NCI-H146 treated with DMSO at 0.1 percent for 48 hours (cell line): ENCODE results near the gene ANKRD31.
A peak's percentile ranks its signal among the peaks of the same experiment; 100 is the strongest.
"Not testable (repeated sequence)": the region's sequence is repeated elsewhere in the genome, so short reads cannot be mapped to it uniquely, and the experiment has no call there.

Experiments used
- DNase-seq: peaks from one replicate; lab custom pipeline; 2025; ENCODE audit not compliant: unreplicated experiment; lab: John Stamatoyannopoulos, UW

The ANKRD31 gene, protein sequence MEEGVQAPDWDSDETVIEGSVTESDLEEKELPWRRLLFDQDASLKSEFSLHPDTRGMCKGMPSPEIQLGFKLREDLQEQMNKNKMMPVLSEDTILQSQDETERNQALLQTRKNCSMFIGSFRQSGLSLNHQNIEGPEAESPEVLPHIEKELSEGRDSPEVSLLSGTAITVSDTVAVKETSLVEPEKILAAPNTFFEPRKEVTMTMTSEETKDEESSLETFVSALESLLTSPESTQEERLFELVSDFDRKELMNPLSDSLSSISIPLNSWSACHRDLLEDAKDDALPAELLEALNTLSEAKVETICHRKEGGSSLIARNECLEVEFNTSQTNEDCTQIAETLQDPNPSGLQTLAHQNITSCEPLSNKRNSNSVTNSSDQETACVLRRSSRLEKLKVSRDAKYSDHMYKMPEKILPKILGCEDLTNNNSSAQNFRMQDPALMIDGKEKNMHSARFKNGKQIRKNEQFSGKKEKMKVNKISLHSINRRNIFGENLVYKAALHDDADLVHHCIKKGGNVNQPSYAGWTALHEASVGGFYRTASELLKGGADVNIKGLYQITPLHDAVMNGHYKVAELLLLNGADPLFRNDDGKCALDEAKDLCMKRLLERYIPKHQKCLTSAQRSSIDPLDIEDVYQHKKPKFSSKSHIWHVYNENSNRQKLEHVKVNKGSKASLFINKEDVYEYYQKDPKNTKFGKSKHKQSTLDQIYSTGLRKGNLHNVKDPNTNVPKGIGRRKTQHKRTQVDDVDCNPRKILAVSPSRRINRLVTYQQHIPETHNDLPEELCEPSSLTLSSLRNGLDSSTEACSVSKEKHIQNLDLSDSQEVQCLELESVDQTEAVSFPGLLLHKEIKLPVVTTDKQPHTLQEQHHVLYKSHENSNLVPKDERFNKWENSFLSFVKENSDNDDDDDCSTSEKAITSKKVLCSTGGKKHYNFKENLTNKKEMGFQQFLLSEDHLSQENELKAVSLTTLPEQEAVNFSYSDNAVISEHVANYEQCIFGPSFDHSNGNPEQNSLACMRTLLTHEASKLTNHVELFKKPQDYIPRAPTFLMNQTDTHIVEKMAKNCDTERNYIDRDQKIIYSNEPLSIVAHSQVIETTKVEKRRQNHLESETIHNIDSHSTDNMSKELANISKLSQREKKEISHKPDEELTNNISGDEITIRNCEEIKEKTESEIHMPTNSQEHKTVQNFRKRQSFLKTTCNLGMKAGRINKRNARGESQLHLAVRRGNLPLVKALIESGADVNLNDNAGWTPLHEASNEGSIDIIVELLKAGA (N-terminal part only)

DNA sequence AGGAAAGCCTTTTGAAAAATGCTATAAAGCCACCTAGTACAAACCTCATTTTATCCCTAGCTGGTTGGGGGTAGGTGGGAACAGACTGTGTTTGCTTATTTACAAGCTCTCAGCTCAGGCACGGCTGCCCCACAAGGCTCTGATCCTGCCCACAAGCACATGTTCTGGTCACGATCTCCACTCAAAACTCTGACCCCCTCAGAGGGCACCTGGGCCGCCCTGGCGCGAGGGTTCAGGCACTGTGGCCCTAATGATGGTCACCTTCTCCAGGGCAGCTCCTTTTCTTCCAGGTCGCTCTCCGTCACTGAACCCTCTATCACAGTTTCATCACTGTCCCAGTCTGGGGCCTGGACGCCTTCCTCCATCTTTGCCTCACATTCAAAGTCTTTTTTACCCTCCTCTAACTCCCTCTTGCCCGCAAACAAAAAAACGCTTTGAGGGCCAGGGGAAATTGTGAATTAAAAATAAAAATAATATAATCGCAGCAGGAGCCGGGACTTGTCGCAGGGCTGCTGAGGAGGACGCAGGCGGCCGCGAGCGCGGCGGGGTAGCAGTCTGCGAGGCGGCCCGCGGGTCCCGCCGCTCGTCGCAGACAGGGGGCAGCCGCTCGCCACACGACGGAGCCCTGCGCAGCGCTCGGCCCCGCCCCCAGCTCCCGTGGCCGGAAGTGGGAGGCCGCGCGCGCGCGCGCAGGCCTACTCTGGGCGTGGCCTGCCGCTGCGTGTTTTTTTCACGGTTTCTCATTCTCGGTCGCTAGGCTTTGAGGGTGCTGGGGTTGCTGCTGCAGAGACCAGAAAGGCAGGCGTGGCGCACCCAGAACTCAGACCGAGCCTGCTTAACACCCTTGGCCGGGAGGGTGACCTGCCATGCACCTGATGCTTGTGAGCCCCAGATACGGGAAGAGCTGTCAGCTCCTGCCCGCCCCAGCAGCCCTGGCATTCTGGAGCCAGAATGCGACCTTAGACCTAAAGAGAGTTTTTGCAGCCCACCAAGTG is at the start of gene ANKRD31:
TSS of gene ANKRD31 (minus strand) at position 557 of the 995 bp plus-strand sequence. CDS start at position 365, 192 bp downstream.
- DNase-seq: peak; percentile 65

DNA sequence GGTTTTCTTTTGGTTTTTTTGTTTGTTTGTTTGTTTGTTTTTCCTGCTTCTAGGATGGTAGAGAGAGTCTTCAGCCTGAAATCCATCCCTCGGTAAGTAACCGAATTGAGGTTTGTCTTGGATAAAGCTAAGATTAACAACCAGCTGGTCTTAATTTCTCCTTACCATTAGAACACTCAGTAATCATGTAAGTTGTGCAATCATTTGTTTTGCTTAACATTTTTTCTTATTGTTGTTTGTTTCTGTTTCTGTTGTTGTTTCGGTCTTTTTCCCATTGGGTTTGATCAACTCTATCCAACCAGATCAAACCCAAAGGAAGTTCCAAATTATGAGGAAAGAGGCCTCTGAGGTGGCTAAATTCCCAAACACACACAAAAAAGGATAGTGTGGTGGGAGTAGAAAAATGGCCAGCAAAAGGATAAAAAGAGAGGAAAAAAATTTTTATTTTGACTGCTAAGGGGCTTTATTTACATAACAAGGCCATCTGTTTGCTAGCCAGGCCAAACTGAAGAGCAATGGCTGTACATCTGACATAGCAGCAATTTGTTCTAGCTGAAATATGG is 49.6 kb upstream of the ANKRD31 start:
- DNase-seq: no peak

DNA sequence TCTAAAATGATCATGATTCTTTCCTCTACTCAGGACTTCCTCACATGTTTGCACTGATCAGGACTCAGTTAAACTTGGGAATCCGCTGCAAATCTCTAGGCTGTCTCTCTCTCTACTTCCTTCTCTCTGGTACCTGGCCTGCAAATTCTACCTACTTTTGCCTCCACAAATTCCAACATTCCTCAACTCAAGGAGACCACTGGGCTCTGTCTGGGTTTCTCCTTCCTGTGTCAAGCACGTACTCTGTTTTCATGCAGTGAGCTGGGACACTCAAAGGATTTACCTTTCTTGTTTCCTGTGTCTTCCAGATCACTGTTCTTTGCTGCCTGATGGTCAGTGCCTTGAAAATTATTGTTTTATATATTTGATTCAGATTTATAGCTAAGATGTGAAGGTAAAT is 45.9 kb upstream of the ANKRD31 start:
- DNase-seq: no peak

DNA sequence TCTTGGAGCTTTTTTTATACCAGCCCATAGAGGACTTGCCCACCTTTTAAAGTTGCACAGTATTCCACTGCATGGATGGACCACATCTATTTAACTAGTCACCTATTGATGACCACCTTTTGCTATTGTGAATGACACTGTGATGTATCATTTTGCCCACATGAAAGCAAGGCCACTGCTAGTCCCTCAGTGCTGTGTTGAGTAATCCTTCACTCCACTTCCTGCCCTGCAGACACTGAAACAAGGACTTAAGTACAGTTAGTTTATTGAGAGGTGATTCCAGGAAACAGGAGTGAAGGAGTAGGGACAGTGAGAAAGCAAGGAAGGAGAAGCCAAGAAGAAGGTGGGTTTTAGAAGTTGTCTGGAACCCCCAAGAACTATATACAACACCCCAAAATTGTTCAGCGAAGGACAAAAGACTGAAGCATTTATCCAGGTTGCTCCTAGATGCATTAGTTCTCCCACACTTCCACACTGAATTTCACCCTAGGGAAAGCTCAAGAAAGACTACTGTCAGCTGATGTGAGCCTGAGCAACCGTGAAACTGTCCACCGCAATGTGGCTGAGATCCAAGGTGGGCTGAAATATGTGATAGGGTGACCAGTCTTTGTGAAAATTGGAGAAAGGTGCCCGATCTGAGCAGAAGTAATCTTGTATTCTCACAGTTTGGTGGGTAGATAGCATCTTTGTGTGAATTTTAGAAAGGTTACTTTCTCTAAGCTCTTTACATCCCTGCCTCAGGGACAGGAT is 45.2 kb upstream of the ANKRD31 start:
- DNase-seq: no peak

DNA sequence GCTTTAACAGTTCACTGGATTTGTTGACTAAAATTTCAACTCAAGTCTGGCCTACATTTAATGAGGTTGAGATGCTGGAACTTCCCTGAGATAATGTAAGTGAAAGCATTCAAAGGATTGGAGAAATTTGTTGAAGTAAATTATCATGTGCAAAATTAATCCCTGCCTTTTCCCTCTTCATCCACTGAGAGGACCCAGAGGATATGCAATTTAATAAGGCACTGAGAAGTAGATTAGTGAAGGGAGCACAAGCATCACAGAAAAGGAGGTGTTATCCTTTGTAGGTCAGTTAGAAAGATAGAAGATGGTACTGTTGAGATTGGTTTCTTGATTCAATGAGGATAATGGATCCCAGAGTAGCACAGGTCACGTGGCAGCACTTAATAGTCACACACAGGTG is 42.6 kb upstream of the ANKRD31 start:
- DNase-seq: no peak

DNA sequence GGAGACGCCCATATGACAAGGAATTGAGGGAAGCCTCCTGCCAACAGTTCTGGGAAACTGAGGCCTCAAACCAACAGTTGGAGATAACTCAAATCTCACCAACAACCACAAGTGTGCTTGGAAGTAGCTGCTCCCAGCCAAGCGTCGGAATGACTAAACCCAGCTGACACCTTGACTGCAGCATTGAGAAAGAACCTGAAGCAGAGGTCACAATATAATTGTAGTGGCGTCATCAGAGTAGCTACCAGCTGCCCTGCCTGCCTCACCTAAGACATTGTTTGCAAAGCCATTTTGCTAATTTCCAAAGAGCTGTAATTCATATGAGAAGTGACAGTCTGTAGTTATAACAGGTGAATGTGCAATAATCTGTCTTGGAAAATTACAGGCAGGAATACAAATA is 40.8 kb upstream of the ANKRD31 start:
- peak; percentile 97 for DNase-seq

DNA sequence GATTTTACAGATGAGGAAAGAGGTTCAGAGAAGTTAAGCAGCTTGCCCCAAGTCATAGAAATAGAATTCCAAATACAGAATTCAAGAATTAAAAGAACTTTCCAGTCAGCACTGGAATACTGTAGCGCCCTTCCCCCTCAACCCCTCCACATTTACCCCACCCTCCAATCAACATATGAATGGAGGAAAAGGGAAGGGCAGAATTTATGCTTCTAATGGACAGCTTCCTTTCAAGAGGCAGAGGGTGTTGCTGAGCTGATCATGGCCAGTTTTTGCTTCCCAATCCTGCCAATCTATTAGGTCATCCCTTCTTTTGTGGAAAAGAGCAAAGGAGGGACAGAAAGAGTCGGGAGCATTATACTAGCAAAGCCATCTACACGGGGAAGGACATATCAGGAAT is 39.1 kb upstream of the ANKRD31 start:
- DNase-seq: no peak

DNA sequence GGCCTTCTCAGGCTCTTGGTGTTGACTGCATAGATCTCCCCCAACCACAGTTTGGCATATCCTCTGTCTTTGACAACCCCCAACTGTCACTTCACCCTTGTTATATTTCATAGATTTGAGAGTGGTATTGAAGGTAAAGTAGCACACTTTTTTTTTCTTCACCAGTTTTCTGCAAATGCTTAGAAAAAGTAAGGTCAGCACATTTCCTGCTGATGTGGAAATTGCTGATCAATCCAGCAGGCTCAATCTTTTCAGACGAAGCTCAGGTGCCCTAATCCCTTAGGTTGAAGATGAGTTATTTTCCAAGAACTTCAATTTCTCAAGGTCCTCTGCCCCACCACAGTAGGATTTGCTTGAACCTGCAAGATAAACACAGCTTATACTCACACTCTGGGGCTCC is 38.5 kb upstream of the ANKRD31 start:
- no peak for DNase-seq

DNA sequence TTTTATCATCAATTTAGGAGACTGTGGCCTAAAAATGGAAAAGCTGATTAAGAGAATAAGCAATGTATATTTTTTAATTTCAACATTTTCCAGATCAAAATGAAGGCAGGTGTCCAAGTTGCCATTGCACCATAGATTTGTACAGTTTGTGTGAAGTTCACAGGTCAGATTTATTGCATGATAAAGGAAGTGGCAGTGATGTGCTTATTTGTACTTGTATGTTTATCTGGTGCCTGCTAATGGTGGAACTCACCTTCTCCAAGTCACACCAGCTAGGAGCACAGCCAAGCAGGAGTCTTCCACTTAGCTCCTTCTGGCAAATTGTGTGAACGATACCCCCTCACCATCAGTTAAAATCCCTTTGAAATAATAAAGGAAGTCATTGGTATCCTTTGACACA is 37.8 kb upstream of the ANKRD31 start:
- DNase-seq: no peak

DNA sequence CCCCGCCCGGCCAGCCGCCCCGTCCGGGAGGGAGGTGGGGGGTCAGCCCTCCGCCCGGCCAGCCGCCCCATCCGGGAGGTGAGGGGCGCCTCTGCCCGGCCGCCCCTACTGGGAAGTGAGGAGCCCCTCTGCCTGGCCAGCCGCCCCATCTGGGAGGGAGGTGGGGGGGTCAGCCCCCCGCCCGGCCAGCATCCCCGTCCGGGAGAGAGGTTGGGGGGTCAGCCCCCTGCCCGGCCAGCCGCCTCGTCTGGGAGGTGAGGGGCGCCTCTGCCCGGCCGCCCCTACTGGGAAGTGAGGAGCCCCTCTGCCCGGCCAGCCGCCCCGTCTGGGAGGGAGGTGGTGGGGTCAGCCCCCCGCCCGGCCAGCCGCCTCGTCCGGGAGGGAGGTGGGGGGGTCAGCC is 33.9 kb upstream of the ANKRD31 start:
- DNase-seq: not testable (repeated sequence)

DNA sequence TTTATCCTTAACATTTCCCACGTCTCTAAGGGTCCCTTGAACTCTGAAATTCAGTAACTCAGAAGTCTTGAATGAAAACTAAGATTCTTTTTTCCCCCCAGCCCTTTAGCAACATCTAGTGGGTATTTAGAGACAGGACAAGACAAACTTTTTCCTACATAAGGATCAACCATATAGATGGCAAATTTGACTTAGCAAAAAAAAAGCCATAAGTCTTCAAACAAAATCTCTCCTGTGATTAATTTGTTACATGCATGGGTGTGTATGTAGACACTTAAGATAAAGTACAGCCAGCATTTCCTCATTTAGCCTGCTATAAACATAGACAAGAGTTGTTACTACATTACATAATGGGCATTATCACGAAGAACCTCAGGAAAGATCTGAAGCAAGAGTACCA is 29.1 kb upstream of the ANKRD31 start:
- no peak for DNase-seq

DNA sequence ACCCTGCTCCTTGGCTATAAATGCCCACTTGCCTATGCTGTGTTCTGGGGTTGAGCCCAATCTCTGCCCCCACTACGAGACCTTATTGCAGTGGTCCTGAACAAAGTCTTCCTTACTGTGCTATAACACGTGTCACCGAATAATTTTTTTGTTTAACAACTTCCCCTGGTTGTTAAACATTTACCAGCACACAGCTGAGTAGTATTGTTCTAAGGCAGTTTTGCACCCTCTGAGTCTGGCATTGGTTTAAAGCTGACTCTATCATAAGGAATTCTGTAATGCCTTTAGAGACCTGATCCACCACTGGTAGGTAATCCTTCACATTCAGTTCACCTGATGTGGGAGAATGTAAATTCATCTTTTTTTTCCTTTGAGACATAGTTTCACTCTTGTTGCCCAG is 25.6 kb upstream of the ANKRD31 start:
- DNase-seq: no peak

DNA sequence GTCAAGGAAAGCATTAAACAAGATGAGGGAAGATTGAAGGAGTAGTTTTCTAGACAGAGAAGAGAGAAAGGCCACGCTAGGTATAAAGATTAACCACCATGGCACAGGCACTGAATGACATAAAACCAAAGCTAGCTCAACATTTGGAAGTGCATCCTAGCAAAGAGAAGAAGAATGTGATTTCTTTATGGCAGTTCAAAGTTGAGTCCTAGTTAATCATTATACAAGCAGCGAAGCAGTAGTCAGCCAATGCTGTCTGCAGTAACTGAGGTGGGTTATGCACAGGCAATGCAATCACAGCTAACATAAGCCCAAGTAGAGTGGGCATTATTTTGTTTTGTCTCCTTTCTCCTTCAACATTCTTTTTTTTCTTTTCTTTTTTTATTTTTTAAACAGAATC is 24.0 kb upstream of the ANKRD31 start:
- DNase-seq: no peak

DNA sequence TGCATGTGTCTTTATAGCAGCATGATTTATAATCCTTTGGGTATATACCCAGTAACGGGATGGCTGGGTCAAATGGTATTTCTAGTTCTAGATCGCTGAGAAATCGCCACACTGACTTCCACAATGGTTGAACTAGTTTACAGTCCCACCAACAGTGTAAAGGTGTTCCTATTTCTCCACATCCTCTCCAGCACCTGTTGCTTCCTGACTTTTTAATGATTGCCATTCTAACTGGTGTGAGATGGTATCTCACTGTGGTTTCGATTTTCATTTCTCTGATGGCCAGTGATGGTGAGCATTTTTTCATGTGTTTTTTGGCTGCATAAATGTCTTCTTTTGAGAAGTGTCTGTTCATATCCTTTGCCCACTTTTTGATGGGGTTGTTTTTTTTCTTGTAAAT is 13.8 kb upstream of the ANKRD31 start:
- DNase-seq: not testable (repeated sequence)

DNA sequence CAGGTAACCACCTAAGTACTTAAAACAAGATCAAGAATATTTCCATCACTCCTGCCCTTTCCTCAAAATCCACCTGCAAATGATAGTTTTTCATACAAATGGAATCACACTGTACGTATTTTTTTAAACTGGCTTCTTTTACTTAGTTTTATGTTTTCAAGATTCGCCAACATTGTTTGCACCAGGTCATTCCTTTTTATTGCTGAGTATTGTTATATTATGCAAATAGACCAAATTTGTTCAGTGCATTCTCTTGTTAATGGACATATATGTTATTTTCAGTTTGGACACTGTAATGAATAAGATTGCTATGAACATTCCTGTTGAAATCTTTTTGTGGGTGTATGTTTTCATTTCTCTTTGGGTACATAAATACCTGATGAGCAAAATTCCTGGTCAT is 8.3 kb upstream of the ANKRD31 start:
- DNase-seq: no peak

DNA sequence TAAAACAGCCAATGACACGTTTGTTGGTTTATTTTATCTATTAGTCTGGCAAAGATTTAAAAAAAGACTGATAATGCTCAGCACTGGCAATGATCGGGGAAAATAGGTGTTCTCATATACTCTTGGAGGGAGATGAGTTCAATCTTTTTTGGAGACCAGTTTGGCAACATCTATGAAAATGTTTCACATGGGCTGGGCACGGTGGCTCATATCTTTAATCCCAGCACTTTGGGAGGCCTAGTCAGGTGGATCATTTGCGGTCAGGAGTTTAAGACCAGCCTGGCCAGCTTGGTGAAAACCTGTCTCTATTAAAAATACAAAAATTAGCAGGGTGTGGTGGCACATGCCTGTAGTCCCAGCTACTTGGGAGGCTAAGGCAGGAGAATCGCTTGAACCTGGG is 6.8 kb upstream of the ANKRD31 start:
- no peak for DNase-seq

DNA sequence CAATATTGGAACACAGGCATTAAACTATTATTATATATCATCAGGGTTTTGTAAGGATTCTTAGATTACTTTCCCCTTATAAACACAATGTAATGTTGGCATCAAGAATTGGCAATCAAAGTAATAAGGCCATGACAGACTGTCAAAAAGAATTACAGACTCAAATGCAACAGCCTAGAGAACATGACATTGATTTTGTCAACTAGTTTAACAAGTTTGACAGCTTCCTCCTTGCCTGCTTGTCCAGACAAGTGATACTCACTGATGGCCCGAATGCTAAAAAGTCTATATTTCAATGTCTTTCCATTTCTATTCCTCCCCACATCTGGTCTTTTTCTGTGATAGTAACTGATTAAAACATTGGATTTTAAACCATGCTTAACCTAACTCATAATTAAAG is 6.4 kb upstream of the ANKRD31 start:
- DNase-seq: no peak

DNA sequence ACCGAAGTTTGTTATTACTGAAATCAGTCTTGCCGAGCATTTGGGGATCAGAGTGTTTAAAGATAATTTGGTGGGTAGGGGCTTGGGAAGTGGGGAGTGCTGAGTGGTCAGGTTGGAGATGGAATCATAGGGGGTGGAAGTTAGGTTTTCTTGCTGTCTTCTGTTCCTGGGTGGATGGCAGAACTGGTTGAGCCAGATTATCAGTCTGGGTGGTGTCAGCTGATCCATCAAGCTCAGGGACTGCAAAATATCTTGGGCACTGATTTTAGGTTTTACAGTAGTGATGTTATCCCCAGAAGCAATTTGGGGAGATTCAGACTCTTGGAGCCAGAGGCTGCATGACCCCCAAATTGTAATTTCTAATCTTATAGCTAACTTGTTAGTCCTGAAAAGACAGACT is 5.4 kb upstream of the ANKRD31 start:
- no peak for DNase-seq

DNA sequence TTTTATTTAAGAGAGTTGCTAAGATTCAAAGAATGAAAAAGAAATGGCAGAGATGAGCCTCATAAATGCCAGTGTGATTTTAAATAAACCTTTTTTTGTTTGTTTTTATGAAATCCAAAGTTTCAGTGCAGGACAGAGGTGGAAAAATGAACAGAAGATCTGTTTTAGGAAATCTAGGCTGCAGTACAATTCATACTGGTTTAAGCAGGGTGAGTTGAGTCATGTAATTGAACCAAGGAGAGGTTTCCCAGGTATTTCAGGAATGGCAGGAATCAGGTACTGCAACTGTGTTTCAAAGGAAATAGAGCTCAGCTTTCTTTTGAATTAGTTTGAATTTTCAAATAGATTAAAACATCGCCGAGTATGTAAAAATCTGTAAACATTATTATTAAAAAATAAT is 3.0 kb upstream of the ANKRD31 start:
- DNase-seq: no peak
